ENCODE results near the gene ZBTB5. TPM values are rescaled to one million over a fixed set of nuclear protein-coding genes. Genes with fewer than 3 reads are reported as not detected.

Gene ZBTB5
- total and polyA plus RNA-seq, 2 of the 4 experiments (the other 2 are of a cell fraction), result 6.3 to 9.1 TPM

- Histone ChIP-seq H4K91ac (ENCODE audit: insufficient read depth, low read depth, low read length) (no peak overlapping the region), H3K4me1 (ENCODE audit: control insufficient read depth, insufficient read depth, low read length) (peaks cover 4% of the 10 kb centered on the region; the same call in 1 of the 2 replicates), H2BK5ac (ENCODE audit: low read depth, low read length, poor library complexity, severe bottlenecking) (no peak overlapping the region), H2AK9ac (replicated peaks; ENCODE audit: low read depth, low read length, poor library complexity) (peak overlapping the region; percentile 44), H2AFZ (replicated peaks; ENCODE audit: low read length, poor library complexity) (no peak overlapping the region), H4K5ac (ENCODE audit: low read depth, low read length) (no peak overlapping the region), H2BK120ac (ENCODE audit: low read depth, low read length) (no peak overlapping the region), H3K27me3 (ENCODE audit: control insufficient read depth, insufficient read depth, low read length) (no peaks in the 10 kb centered on the region), H3K4me2 (ENCODE audit: low read depth, low read length) (no peak overlapping the region), H3K4ac (ENCODE audit: low read depth, low read length) (no peak overlapping the region), H2BK15ac (ENCODE audit: low read depth, low read length) (no peak overlapping the region), H3K9me1 (ENCODE audit: insufficient read depth, low read length) (no peaks in the 10 kb centered on the region; the same call in 1 of the 2 replicates), H2BK20ac (ENCODE audit: low read depth, low read length) (no peak overlapping the region), H3K79me1 (ENCODE audit: low read depth in 1 of 2, low read length in 2 of 2) (peaks cover 27 to 40% of the 10 kb centered on the region in 2 experiments; a peak in 3 of 4 replicates), H3K9me3 (ENCODE audit: control insufficient read depth, insufficient read depth, low read length) (no peaks in the 10 kb centered on the region), H3K18ac (ENCODE audit: low read depth, low read length) (no peak overlapping the region), H3K56ac (ENCODE audit: extremely low read depth, insufficient read depth, low read length) (no peak overlapping the region), H3K36me3 (ENCODE audit: control insufficient read depth, insufficient read depth, low read length) (peaks cover 55% of the 10 kb centered on the region), H2AK5ac (ENCODE audit: low read depth, low read length) (no peak overlapping the region), H4K8ac (ENCODE audit: low read depth in 2 of 2, low read length in 2 of 2) (no peak overlapping the region), H4K20me1 (ENCODE audit: insufficient read depth, low read length) (peaks cover 9% of the 10 kb centered on the region; the same call in 1 of the 2 replicates), H3K14ac (replicated peaks; ENCODE audit: low read depth, low read length) (no peak overlapping the region), H3K23ac (ENCODE audit: low read depth, low read length) (no peak overlapping the region), H3K9ac (ENCODE audit: low read depth, low read length) (no peak overlapping the region), H3K27ac (ENCODE audit: insufficient read depth, low read length) (no peak overlapping the region), H3K4me3 (ENCODE audit: insufficient read depth, low read depth, low read length) (no peak overlapping the region)
- WGBS, 2 experiments (ENCODE audit: extremely low coverage in 2 of 2, insufficient read length in 1 of 2), result 100% methylated on average over 2 of the region's 14 CpGs; no CpG with 5 or more reads in 1 of the 2 experiments
- POLR2A ChIA-PET (ENCODE audit: unreplicated experiment), result interaction anchor here (0.6 kb wide), 1 partner anchor 190 kb away, joined by 4 read pairs; no protein-coding TSS in a partner anchor
- TF ChIP-seq RAD21 (IDR thresholded peaks at IDR 0.05; ENCODE audit: low read length) (no peak), MAZ (IDR thresholded peaks at IDR 0.05; ENCODE audit: borderline replicate concordance, low read depth, low read length) (no peak), POLR2A (IDR thresholded peaks at IDR 0.05; ENCODE audit: low read depth, low read length) (no peak), CHD1 (IDR thresholded peaks at IDR 0.05; ENCODE audit: low read depth, low read length) (no peak), MAFK (IDR thresholded peaks at IDR 0.05; ENCODE audit: low read depth, low read length) (no peak), ELK1 (IDR thresholded peaks at IDR 0.05; ENCODE audit: borderline replicate concordance, low read depth, low read length) (no peak), MXI1 (IDR thresholded peaks at IDR 0.05; ENCODE audit: borderline replicate concordance, low read depth, low read length) (no peak), BHLHE40 (IDR thresholded peaks at IDR 0.05; ENCODE audit: low read depth, low read length) (no peak), FOS (IDR thresholded peaks at IDR 0.05; ENCODE audit: low read depth, low read length) (no peak), RCOR1 (IDR thresholded peaks at IDR 0.05; ENCODE audit: insufficient replicate concordance, low read length) (no peak), CEBPB (IDR thresholded peaks at IDR 0.05; ENCODE audit: low read depth, low read length) (no peak), SMC3 (IDR thresholded peaks at IDR 0.05; ENCODE audit: low read depth, low read length) (no peak), NFE2L2 (IDR thresholded peaks at IDR 0.05; ENCODE audit: low read depth, low read length) (no peak), CTCF (conservative IDR thresholded peaks at IDR 0.05; ENCODE audit: low read depth, low read length) (no peak)
- TF ChIP-seq, protein P1, sequence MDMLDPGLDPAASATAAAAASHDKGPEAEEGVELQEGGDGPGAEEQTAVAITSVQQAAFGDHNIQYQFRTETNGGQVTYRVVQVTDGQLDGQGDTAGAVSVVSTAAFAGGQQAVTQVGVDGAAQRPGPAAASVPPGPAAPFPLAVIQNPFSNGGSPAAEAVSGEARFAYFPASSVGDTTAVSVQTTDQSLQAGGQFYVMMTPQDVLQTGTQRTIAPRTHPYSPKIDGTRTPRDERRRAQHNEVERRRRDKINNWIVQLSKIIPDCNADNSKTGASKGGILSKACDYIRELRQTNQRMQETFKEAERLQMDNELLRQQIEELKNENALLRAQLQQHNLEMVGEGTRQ (IDR thresholded peaks at IDR 0.05; ENCODE audit: low read depth, low read length), result no peak
- DNase-seq (no peak), ATAC-seq (ENCODE audit: low read depth) (peak; percentile 51)
- intact Hi-C loops (cut with micrococcal nuclease) (no loop called here), dilution Hi-C loops (cut with HindIII; ENCODE audit: low sequenced_read_pairs, unreplicated experiment) (no loop called here), in situ Hi-C loops (cut with MboI; ENCODE audit: low sequenced_read_pairs) (no loop called here)
- BruUV-seq (replicated peaks), result no TSS peak
- CTCF ChIA-PET, result no interaction called here
Observed at GRCh38 chr9:37430841-37431597, 34.2 kb downstream of the ZBTB5 start.

All from IMR-90 (cell line).